Stomach (tissue), 9 donors: ENCODE data around the gene GADD45A. TPM values are rescaled to one million over a fixed set of nuclear protein-coding genes. Genes with fewer than 3 reads are reported as not detected.

ENCODE experiments used
- DNase-seq, 2 donors: peaks; one replicate each; pipeline versions ENCODE4 v3.0.0 to v3.0.0-alpha.2; 2013 to 2019
- H3K27ac ChIP-seq, 5 donors: fragments of 200-600 bp in 4 of 5; sonication (generic) in 4 of 5; one replicate each; pipeline ENCODE4 v1.5.1; 2013 to 2019; ENCODE audit warnings: mild to moderate bottlenecking in 1 of 5, moderate library complexity in 1 of 5
- H3K27me3 ChIP-seq, 3 donors: fragments of 200-600 bp; sonication (generic); one replicate each; pipeline ENCODE4 v1.5.1; 2017 to 2019; ENCODE audit warnings: mixed run types in 1 of 3
- H3K36me3 ChIP-seq, 4 donors: fragments of 200-600 bp; sonication (generic); 1 replicate in 3 of 4; 2 replicates in 1 of 4; pipeline ENCODE4 v1.5.1; 2016 to 2019
- H3K4me1 ChIP-seq, 4 donors: fragments of 200-600 bp; sonication (generic); one replicate each; pipeline ENCODE4 v1.5.1; 2016 to 2019
- H3K4me3 ChIP-seq, 4 donors: fragments of 200-600 bp; sonication (generic) in 3 of 4; one replicate each; pipeline ENCODE4 v1.5.1; 2016 to 2019; ENCODE audit warnings: mild to moderate bottlenecking in 1 of 4
- H3K9me3 ChIP-seq, 4 donors: fragments of 200-600 bp; sonication (generic); one replicate each; pipeline ENCODE4 v1.5.1; 2016 to 2019
- CTCF ChIP-seq, 7 experiments: fragments of 450-650 bp in 4 of 7; fragments of 200-600 bp in 3 of 7; sonication (generic) in 3 of 7; IDR thresholded peaks; one replicate each; pipeline ENCODE4 v1.5.1; 2016 to 2019; ENCODE audit warnings: antibody characterized with exemption in 7 of 7, control low read depth in 2 of 7, mild to moderate bottlenecking in 1 of 7
- EP300 ChIP-seq: sonication (generic); formaldehyde crosslinking; IDR thresholded peaks from one replicate; pipeline ENCODE4 v1.6.1; 2017; ENCODE audit warnings: antibody characterized with exemption
- POLR2A ChIP-seq, 4 donors: fragments of 450-650 bp; IDR thresholded peaks; one replicate each; pipeline ENCODE4 v1.6.1; 2016; ENCODE audit warnings: antibody characterized with exemption in 4 of 4, control low read depth in 2 of 4, mild to moderate bottlenecking in 1 of 4, moderate library complexity in 1 of 4
- POLR2AphosphoS5 ChIP-seq, 3 donors: sonication (generic); formaldehyde crosslinking; IDR thresholded peaks; one replicate each; pipeline ENCODE4 v1.6.1; 2016; ENCODE audit warnings: antibody characterized with exemption in 3 of 3
- WGBS, 5 donors: extraction: QIAGEN DNeasy Blood & Tissue Kit in 3 of 5; methylation state at CpG; one replicate each; pipeline versions ENCODE4 v1.1.5 to v1.1.7; 2013 to 2018; 5-methylcytosine and 5-hydroxymethylcytosine counted together
- intact Hi-C: fragments of 100-400 bp; cut with DNase I; formaldehyde crosslinking; loops from one replicate; pipeline ENCODE4 v1.15.1; 2023; ENCODE audit warnings: low total_unique reads
- polyA plus RNA-seq, 3 donors: library from polyadenylated mRNA; stranded (reverse); fragments of 200-250 nt; gene quantifications; one replicate each; pipeline ENCODE4 v1.2.3, GENCODE V29; 2013
- total RNA-seq, 5 donors: library from RNA; depleted of rRNA; stranded (reverse); fragments of >200 nt; gene quantifications; one replicate each; pipeline versions ENCODE4 v1.1.0 to v1.2.3, GENCODE V29; 2014 to 2016
- donor health status: healthy with polysubstance abuse.
- donor health status: Bipolar disorder and iron deficiency.
- donor health status: healthy.

The GADD45A gene
- total and polyA plus RNA-seq, 8 donors: 4.7 to 84.8 (median 38.4) TPM

GRCh38 chr1:67704351-67704750 is 19.4 kb downstream of the GADD45A start:
- no peak for DNase-seq
- TF ChIP-seq EP300 (no peak), CTCF (IDR thresholded peaks at IDR 0.05) (no peak), POLR2AphosphoS5 (IDR thresholded peaks at IDR 0.05) (no peak), POLR2A (IDR thresholded peaks at IDR 0.05) (no peak)
- peaks cover 0 to 29% (median 15%) of the 10 kb centered on the region in 4 donors for H3K4me1 ChIP-seq
- H3K9me3 ChIP-seq: no peaks in the 10 kb centered on the region
- H3K27ac ChIP-seq: no peak overlapping the region
- no peaks in the 10 kb centered on the region for H3K27me3 ChIP-seq
- WGBS, 5 donors: 81 to 95% (median 87%) methylated on average over 3 of the region's 3 CpGs
- H3K36me3 ChIP-seq: peaks cover 6 to 35% (median 29%) of the 10 kb centered on the region in 4 donors
- intact Hi-C loops: no loop called here
- no peak overlapping the region for H3K4me3 ChIP-seq

- TF ChIP-seq EP300 (no peak), CTCF (IDR thresholded peaks at IDR 0.05) (no peak), POLR2AphosphoS5 (IDR thresholded peaks at IDR 0.05) (no peak), POLR2A (IDR thresholded peaks at IDR 0.05) (no peak)
- Histone ChIP-seq H3K27ac (peak overlapping the region in 3 of 5 donors; percentile 18 to 60 (median 36)), H3K27me3 (no peaks in the 10 kb centered on the region), H3K4me3 (no peak overlapping the region), H3K9me3 (no peaks in the 10 kb centered on the region), H3K4me1 (peaks cover 0 to 36% (median 23%) of the 10 kb centered on the region in 4 donors), H3K36me3 (peaks cover 6 to 35% (median 28%) of the 10 kb centered on the region in 4 donors)
- intact Hi-C loops: no loop called here
- WGBS, 5 donors: 71 to 83% (median 79%) methylated on average over 10 of the region's 10 CpGs
- peak in 1 of 2 donors; percentile 56 for DNase-seq
Measured at GRCh38 chr1:67705735-67706453, 20.9 kb downstream of the GADD45A start.

GRCh38 chr1:67708606-67709005 is 23.6 kb downstream of the GADD45A start:
- Histone ChIP-seq H3K9me3 (no peaks in the 10 kb centered on the region), H3K27me3 (no peaks in the 10 kb centered on the region), H3K27ac (peak overlapping the region in 2 of 5 donors; percentile 40 to 43), H3K36me3 (peaks cover 6 to 35% (median 22%) of the 10 kb centered on the region in 4 donors), H3K4me1 (peaks cover 26 to 63% (median 50%) of the 10 kb centered on the region in 4 donors), H3K4me3 (no peak overlapping the region)
- WGBS, 5 donors: 76 to 92% (median 84%) methylated on average over 8 of the region's 8 CpGs
- TF ChIP-seq CTCF (IDR thresholded peaks at IDR 0.05) (no peak), POLR2A (IDR thresholded peaks at IDR 0.05) (no peak), EP300 (no peak), POLR2AphosphoS5 (IDR thresholded peaks at IDR 0.05) (peak in 1 of 3 donors; percentile 10)
- intact Hi-C loops: no loop called here
- peak in 1 of 2 donors; percentile 50 for DNase-seq

- H3K27ac ChIP-seq: peak overlapping the region; percentile 19 to 78 (median 69)
- no peaks in the 10 kb centered on the region for H3K27me3 ChIP-seq
- intact Hi-C loops: no loop called here
- 40 to 52% (median 48%) methylated on average over 5 of the region's 5 CpGs for WGBS, 5 donors
- H3K9me3 ChIP-seq: no peaks in the 10 kb centered on the region
- no peak for TF ChIP-seq EP300
- peaks cover 0 to 17% (median 5%) of the 10 kb centered on the region in 4 donors for H3K36me3 ChIP-seq
- H3K4me1 ChIP-seq: peaks cover 40 to 80% (median 66%) of the 10 kb centered on the region in 4 donors
- no peak overlapping the region for H3K4me3 ChIP-seq
- DNase-seq: no peak
Measured at GRCh38 chr1:67710417-67710816, 25.4 kb downstream of the GADD45A start.
